Fibroblast of lung (primary cell): ENCODE measurements around the gene VKORC1L1. TPM values are rescaled to one million over a fixed set of nuclear protein-coding genes. Genes with fewer than 3 reads are reported as not detected.

Source experiments
- DNase-seq, 2 donors: peaks; one replicate each; pipeline versions ENCODE4 v3.0.0 to v3.0.0-alpha.2; 2010; ENCODE audit warnings: low read depth in 2 of 2
- H2AFZ ChIP-seq: 2 replicates; pipeline ENCODE4 v1.5.1; 2012; ENCODE audit warnings: low read length, control low read depth, inconsistent platforms
- H3K27ac ChIP-seq: 2 replicates; pipeline ENCODE4 v1.5.1; 2011; ENCODE audit warnings: low read length, control low read depth; ENCODE audit not compliant: insufficient read depth
- H3K27me3 ChIP-seq: 2 replicates; pipeline ENCODE4 v1.5.1; 2011; ENCODE audit warnings: mild to moderate bottlenecking, low read length; ENCODE audit not compliant: control insufficient read depth, insufficient read depth
- H3K36me3 ChIP-seq: 2 replicates; pipeline ENCODE4 v1.5.1; 2011; ENCODE audit warnings: low read length; ENCODE audit not compliant: control insufficient read depth, insufficient read depth
- H3K4me1 ChIP-seq: 2 replicates; pipeline ENCODE4 v1.5.1; 2011; ENCODE audit warnings: low read length; ENCODE audit not compliant: control insufficient read depth, insufficient read depth; ENCODE audit errors: extremely low read depth
- H3K4me2 ChIP-seq: 2 replicates; pipeline ENCODE4 v1.5.1; 2011; ENCODE audit warnings: low read length, control low read depth; ENCODE audit not compliant: insufficient read depth; ENCODE audit errors: extremely low read depth
- H3K4me3 ChIP-seq, 4 experiments: fragments of 200-600 bp in 1 of 4; sonication (generic) in 1 of 4; replicated peaks in 1 of 4; 2 replicates each; pipeline ENCODE4 v1.5.1; 2011 to 2016; ENCODE audit warnings: low read length in 4 of 4, low read depth in 3 of 4, mild to moderate bottlenecking in 3 of 4, control low read depth in 2 of 4, inconsistent platforms in 1 of 4, mixed read lengths in 1 of 4; ENCODE audit not compliant: insufficient read depth in 1 of 4; ENCODE audit errors: control extremely low read depth in 1 of 4
- H3K79me2 ChIP-seq: 2 replicates; pipeline ENCODE4 v1.5.1; 2012; ENCODE audit warnings: mild to moderate bottlenecking, low read length, inconsistent platforms; ENCODE audit not compliant: control insufficient read depth, insufficient read depth
- H3K9ac ChIP-seq: 2 replicates; pipeline ENCODE4 v1.5.1; 2011; ENCODE audit warnings: mild to moderate bottlenecking, low read length, control low read depth; ENCODE audit not compliant: insufficient read depth
- H3K9me3 ChIP-seq: 2 replicates; pipeline ENCODE4 v1.5.1; 2012; ENCODE audit warnings: low read depth, low read length; ENCODE audit not compliant: control insufficient read depth, insufficient read depth
- H4K20me1 ChIP-seq: 2 replicates; pipeline ENCODE4 v1.5.1; 2011; ENCODE audit warnings: low read length; ENCODE audit not compliant: control insufficient read depth, insufficient read depth; ENCODE audit errors: extremely low read depth
- EZH2 ChIP-seq: IDR thresholded peaks from 2 replicates; pipeline ENCODE4 v1.5.1; 2012; ENCODE audit warnings: low read length, control low read depth, mild to moderate bottlenecking; ENCODE audit errors: missing control alignments
- polyA plus RNA-seq, 2 donors: library from polyadenylated mRNA; depleted of rRNA in 1 of 2; stranded (reverse) in 1 of 2; unstranded in 1 of 2; fragments of >200 nt; gene quantifications; 2 replicates each; pipeline ENCODE4 v1.2.1, GENCODE V29; 2011 to 2012; ENCODE audit warnings: missing spikeins in 1 of 2
- total RNA-seq: library from RNA; depleted of rRNA; stranded (reverse); fragments of >200 nt; gene quantifications from 2 replicates; pipeline ENCODE4 v1.2.1, GENCODE V29; 2014
- TF ChIP-seq, protein P1 (sequence below), 2 donors: IDR thresholded peaks in 1 of 2; conservative IDR thresholded peaks in 1 of 2; 1 replicate in 1 of 2; 2 replicates in 1 of 2; pipeline ENCODE4 v1.5.1; 2011 to 2012; ENCODE audit warnings: low read length in 2 of 2, control low read depth in 1 of 2, inconsistent platforms in 1 of 2, low read depth in 1 of 2, mild to moderate bottlenecking in 1 of 2

The VKORC1L1 gene
- total and polyA plus RNA-seq, 2 donors (not counting 1 experiment from before 2014, with no cell fraction given), result 12.7 to 24.2 TPM

DNA sequence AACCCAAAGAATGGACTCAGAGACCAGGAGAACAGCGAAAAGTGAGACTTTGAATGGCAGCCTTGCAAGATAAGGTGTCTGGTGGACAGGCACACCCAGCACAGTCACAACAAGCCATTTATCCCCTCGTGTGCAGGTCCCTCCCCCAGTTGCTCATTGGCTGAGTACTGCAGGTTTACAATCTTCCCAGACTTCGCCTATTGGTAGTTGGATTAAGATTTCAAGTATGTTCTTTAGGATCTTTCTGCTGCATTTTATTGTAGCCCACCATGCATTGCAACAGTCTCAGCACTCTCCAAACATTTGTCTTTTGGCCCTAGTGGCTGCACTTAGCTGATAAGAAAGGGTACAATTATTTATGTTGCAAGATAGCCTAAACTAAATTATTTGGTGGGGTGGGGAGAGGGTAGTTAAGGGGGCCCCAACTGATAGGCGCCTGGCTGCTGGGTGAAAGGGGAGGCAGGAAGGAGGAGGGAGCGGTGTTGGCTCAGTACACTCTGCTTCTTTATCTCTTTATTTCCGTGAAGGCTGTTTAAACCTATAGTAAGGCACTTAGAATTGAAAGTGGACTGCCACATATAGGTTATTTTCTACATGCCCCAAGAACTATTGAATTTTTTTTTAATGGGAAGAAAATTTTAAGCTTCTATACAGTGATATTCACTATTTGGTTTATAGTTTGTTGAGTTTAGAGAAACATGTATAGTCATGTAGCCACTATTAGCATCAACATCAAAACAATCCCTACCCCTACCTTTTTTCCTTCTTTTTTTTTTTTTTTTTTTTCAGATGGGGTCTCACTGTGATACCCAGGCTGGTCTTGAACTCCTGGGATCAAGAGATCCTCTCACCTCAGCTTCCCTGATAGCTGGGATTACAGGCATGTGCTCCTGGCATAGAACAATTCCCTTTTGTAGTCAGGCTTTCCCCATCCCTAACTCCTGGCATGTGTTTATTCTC is 54.9 kb downstream of the VKORC1L1 start:
- no peaks in the 10 kb centered on the region for H4K20me1 ChIP-seq
- no peaks in the 10 kb centered on the region for H3K9me3 ChIP-seq
- H3K27ac ChIP-seq, result no peak overlapping the region
- H3K79me2 ChIP-seq, result no peaks in the 10 kb centered on the region
- no peak for DNase-seq
- no peaks in the 10 kb centered on the region for H3K4me1 ChIP-seq
- no peaks in the 10 kb centered on the region for H3K27me3 ChIP-seq
- H3K36me3 ChIP-seq, result no peaks in the 10 kb centered on the region
- TF ChIP-seq, protein P1, sequence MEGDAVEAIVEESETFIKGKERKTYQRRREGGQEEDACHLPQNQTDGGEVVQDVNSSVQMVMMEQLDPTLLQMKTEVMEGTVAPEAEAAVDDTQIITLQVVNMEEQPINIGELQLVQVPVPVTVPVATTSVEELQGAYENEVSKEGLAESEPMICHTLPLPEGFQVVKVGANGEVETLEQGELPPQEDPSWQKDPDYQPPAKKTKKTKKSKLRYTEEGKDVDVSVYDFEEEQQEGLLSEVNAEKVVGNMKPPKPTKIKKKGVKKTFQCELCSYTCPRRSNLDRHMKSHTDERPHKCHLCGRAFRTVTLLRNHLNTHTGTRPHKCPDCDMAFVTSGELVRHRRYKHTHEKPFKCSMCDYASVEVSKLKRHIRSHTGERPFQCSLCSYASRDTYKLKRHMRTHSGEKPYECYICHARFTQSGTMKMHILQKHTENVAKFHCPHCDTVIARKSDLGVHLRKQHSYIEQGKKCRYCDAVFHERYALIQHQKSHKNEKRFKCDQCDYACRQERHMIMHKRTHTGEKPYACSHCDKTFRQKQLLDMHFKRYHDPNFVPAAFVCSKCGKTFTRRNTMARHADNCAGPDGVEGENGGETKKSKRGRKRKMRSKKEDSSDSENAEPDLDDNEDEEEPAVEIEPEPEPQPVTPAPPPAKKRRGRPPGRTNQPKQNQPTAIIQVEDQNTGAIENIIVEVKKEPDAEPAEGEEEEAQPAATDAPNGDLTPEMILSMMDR (conservative IDR thresholded peaks at IDR 0.05 in 1 of 2, IDR thresholded peaks at IDR 0.05 in 1 of 2; ENCODE audit: low read depth in 1 of 2, low read length in 2 of 2), result no peak
- no peak for TF ChIP-seq EZH2
- H3K4me3 ChIP-seq, result no peak overlapping the region
- no peak overlapping the region for H2AFZ ChIP-seq
- no peak overlapping the region for H3K4me2 ChIP-seq
- H3K9ac ChIP-seq, result no peak overlapping the region

DNA sequence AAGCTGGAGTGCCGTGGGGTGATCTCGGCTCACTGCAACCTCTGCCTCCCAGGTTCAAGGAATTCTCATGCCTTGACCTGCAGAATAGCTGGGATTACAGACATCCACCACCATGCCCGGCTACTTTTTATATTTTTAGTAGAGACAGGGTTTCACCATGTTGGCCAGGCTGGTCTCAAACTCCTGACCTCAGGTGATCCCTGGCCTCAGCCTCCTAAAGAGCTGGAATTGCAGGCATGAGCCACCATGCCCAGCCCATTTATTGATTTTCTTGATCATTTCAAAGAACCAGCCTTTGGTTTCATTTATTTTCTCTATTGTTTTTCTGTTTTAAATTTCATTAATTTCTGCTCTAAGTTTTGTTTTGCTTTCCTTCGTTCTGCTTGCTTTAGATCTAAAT is 58.8 kb downstream of the VKORC1L1 start:
- Histone ChIP-seq H4K20me1 (no peaks in the 10 kb centered on the region), H3K36me3 (no peaks in the 10 kb centered on the region), H3K4me1 (no peaks in the 10 kb centered on the region), H3K9me3 (no peaks in the 10 kb centered on the region), H3K27ac (no peak overlapping the region), H3K9ac (no peak overlapping the region), H2AFZ (no peak overlapping the region), H3K27me3 (no peaks in the 10 kb centered on the region), H3K79me2 (peaks cover 6% of the 10 kb centered on the region), H3K4me3 (no peak overlapping the region), H3K4me2 (no peak overlapping the region)
- DNase-seq, result no peak
- TF ChIP-seq, protein P1 (conservative IDR thresholded peaks at IDR 0.05 in 1 of 2, IDR thresholded peaks at IDR 0.05 in 1 of 2; ENCODE audit: low read depth in 1 of 2, low read length in 2 of 2), result no peak
- TF ChIP-seq EZH2, result no peak

DNA sequence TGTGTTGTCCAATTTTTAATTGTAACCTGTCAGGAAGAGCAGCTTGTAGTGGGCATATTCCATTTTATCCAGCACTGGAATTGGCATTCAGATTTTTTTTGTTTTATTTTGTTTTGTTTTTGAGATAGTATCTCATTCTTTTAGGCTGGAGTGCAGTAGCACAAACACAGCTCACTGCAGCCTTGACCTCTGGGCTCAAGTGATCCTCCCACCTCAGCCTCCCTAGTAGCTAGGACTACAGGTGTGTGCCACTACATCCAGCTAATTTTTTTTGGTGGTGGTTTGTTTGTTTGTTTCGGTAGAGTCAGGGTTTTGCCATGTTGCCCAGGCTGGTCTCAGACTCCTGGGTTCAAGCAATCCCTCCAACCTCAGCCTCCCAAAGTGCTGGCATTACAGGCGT is 64.4 kb downstream of the VKORC1L1 start:
- Histone ChIP-seq H3K9ac (no peak overlapping the region), H3K27ac (no peak overlapping the region), H3K79me2 (peaks cover 6% of the 10 kb centered on the region), H3K4me3 (no peak overlapping the region), H4K20me1 (no peaks in the 10 kb centered on the region), H3K4me1 (no peaks in the 10 kb centered on the region), H3K9me3 (no peaks in the 10 kb centered on the region), H2AFZ (no peak overlapping the region), H3K36me3 (no peaks in the 10 kb centered on the region), H3K27me3 (no peaks in the 10 kb centered on the region), H3K4me2 (no peak overlapping the region)
- TF ChIP-seq, protein P1 (conservative IDR thresholded peaks at IDR 0.05 in 1 of 2, IDR thresholded peaks at IDR 0.05 in 1 of 2; ENCODE audit: low read depth in 1 of 2, low read length in 2 of 2), result no peak
- no peak for DNase-seq
